ENCODE data around the gene PARVG.

PARVG gene

DNA sequence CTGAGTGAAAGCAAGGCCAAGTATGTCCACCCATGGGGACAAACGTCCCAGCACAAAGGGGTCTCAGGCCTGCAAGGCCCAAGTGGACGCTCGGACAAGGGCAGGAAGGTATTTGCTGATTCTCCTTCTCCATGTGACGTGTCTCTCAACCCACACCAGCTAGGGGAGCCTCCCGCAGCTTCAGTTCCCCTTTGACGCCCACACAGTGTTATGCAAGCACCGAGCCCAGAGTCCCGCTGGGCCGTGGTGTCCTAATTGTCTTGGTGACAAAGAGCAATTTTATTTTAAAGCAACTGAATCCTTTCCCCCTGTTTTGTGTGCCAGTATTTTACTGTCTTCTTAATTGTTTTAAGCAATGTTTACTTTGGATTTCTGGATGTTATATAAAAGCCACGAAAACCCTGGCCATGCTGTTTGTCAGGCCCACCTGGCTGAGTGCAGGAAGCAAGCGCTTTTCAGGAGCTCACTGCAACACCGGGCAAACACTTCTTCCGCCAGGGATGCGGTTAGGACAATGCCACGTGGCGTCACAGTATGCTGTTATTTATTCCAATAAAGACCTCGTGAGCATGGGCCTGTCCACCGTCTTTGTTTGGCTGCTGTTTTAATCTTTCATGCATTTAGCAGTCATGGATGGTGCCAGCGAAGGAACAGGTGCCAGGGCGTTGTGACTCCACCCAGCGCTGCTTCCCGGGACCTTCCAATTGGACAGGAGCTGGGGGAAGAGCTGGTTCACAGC lies 8.2 kb upstream of the PARVG start:
- peak overlapping the region; percentile 72 for H3K4me3 ChIP-seq (ENCODE audit: low read depth, low read length)
- peak; percentile 97 for DNase-seq (ENCODE audit: low read depth)
- peak; percentile 84 for TF ChIP-seq MYC (IDR thresholded peaks at IDR 0.05; ENCODE audit: low read depth, low read length)
- TF ChIP-seq POLR2A (IDR thresholded peaks at IDR 0.05; ENCODE audit: extremely low read depth, insufficient read length), result no peak
- TF ChIP-seq, protein P1, sequence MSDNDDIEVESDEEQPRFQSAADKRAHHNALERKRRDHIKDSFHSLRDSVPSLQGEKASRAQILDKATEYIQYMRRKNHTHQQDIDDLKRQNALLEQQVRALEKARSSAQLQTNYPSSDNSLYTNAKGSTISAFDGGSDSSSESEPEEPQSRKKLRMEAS (IDR thresholded peaks at IDR 0.05; ENCODE audit: low read depth, low read length), result peak; percentile 98
- TF ChIP-seq, protein P2, sequence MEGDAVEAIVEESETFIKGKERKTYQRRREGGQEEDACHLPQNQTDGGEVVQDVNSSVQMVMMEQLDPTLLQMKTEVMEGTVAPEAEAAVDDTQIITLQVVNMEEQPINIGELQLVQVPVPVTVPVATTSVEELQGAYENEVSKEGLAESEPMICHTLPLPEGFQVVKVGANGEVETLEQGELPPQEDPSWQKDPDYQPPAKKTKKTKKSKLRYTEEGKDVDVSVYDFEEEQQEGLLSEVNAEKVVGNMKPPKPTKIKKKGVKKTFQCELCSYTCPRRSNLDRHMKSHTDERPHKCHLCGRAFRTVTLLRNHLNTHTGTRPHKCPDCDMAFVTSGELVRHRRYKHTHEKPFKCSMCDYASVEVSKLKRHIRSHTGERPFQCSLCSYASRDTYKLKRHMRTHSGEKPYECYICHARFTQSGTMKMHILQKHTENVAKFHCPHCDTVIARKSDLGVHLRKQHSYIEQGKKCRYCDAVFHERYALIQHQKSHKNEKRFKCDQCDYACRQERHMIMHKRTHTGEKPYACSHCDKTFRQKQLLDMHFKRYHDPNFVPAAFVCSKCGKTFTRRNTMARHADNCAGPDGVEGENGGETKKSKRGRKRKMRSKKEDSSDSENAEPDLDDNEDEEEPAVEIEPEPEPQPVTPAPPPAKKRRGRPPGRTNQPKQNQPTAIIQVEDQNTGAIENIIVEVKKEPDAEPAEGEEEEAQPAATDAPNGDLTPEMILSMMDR (IDR thresholded peaks at IDR 0.05; ENCODE audit: low read depth, low read length), result no peak

DNA sequence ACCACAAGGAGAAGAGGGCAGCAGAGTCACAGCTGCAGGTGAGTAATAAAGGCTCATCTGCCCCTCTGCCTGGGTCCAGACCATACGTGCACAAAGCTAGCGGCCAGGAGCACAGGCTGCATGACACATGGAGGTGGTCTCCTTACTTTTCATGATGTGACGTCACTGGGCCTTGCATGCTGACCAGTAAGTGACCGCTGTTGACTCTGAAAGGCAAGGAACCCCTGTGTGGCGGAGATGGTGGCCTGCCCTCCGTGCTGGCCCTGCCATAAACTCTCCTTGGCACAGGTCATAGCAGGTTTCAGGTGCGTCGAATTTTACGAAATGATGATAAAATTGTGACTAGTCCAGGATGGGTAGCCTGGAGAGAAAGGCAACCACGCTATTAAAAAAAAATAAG lies 7.6 kb upstream of the PARVG start:
- H3K4me3 ChIP-seq (ENCODE audit: low read depth, low read length), result peak overlapping the region; percentile 72
- TF ChIP-seq, protein P2 (IDR thresholded peaks at IDR 0.05; ENCODE audit: low read depth, low read length), result no peak
- TF ChIP-seq, protein P1 (IDR thresholded peaks at IDR 0.05; ENCODE audit: low read depth, low read length), result no peak
- TF ChIP-seq POLR2A (IDR thresholded peaks at IDR 0.05; ENCODE audit: extremely low read depth, insufficient read length) (no peak), MYC (IDR thresholded peaks at IDR 0.05; ENCODE audit: low read depth, low read length) (no peak)
- DNase-seq (ENCODE audit: low read depth), result no peak

DNA sequence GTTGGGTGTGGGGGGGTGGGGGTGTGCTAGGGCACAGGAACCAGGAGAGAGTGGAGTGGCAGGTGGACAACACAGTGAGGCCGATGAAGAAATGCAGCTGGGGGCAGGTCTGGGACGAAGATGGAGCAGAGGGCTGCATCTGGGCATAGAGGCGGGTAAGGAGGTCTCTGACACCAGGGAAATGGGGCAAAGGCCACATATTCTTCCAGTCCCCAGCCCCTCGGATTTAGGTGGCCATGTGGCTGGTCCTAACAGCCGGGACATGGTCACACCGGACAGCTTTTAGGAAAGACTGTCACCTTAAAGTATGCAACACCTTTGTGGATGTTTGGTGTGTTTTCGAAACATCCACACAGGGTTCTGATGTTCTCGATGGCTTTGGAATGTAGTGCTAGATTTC lies 5.0 kb upstream of the PARVG start:
- TF ChIP-seq MYC (IDR thresholded peaks at IDR 0.05; ENCODE audit: low read depth, low read length) (no peak), POLR2A (IDR thresholded peaks at IDR 0.05; ENCODE audit: extremely low read depth, insufficient read length) (no peak)
- TF ChIP-seq, protein P2 (IDR thresholded peaks at IDR 0.05; ENCODE audit: low read depth, low read length), result no peak
- TF ChIP-seq, protein P1 (IDR thresholded peaks at IDR 0.05; ENCODE audit: low read depth, low read length), result no peak
- no peak for DNase-seq (ENCODE audit: low read depth)
- no peak overlapping the region for H3K4me3 ChIP-seq (ENCODE audit: low read depth, low read length)

DNA sequence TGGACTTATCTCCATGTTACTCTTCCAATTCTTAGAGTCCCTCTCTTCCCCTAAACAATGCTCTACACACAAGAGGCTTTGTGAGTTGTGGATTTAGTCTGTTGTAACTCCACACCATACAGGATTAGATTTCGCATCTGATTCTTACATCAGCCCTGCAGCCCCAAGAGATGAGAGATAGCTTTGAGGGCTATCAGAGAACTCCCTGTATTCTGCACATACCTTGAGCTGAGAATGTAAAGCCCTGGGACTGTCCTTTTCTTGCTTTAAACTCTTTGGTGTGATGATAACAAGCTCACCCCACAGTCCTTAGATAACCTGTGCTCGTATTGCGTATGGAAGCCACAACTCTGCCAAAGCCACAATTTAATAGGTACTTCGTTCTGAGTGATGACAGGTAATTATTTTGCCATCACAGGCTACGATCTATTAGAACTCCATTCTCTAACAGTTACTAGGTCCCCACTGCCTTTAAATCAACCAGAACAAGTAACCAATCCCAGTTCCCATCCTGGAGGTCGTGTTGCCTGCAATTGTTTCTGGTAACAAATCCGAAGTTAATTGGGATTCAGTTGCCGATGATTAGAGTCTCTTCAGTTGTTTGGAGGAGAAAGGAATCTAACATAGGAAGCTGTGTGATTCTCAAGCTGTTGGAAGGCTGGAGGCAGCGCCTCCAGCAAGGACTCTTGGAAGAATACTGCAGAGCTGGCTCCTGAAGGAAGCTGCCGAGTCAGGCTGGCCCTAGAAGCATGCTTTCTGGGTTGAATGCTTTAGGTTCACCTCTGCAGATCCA lies 1.3 kb upstream of the PARVG start:
- TF ChIP-seq MYC (IDR thresholded peaks at IDR 0.05; ENCODE audit: low read depth, low read length), result no peak
- TF ChIP-seq, protein P1 (IDR thresholded peaks at IDR 0.05; ENCODE audit: low read depth, low read length), result no peak
- TF ChIP-seq, protein P2 (IDR thresholded peaks at IDR 0.05; ENCODE audit: low read depth, low read length), result no peak
- no peak for TF ChIP-seq POLR2A (IDR thresholded peaks at IDR 0.05; ENCODE audit: extremely low read depth, insufficient read length)
- peak; percentile 56 for DNase-seq (ENCODE audit: low read depth)
- H3K4me3 ChIP-seq (ENCODE audit: low read depth, low read length), result peak overlapping the region; percentile 74

DNA sequence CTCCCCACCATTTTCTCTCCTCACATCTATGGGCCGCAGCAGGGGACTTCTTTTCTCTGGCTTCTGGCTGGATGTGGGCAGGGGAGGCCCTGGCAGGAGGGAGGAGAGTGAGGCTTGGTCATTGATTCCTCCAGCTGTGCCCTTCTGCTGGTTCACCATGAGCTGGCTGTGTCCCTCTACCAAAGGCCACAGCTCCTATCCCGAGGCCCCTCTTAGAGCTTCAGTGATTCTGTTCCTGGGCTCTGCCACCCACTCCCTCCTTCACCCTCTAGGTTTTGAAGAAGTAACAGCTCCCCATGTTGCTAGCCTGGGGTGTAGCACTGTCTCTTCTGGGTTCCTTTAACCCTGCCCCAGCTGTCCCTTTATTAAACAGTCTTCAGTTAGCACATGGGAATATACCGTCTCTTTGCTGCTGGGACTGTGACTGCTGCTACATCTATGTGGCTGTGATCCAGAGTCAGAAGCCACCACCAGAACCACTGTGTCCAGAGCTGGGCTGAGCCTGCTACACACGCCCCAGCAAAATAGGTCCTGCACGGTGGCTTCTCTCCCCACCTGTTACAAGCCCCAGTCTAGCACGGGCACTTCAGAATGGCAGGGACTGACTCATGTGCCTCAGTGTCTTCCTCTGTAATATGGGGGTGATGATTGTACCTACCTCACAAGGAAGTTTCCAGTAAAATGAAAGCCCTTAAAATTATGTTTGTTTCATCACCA lies 578 bp upstream of the PARVG start:
- peak overlapping the region; percentile 74 for H3K4me3 ChIP-seq (ENCODE audit: low read depth, low read length)
- TF ChIP-seq, protein P2 (IDR thresholded peaks at IDR 0.05; ENCODE audit: low read depth, low read length), result peak; percentile 29
- TF ChIP-seq POLR2A (IDR thresholded peaks at IDR 0.05; ENCODE audit: extremely low read depth, insufficient read length), result no peak
- peak; percentile 83 for DNase-seq (ENCODE audit: low read depth)

Data from NB4 (cell line).